OCI-LY1 (cell line): Measurements from ENCODE around the gene FMN2.

Experiments
- EZH2 ChIP-seq: fragments of 200-600 bp; sonication (generic), shearing (Covaris generic); IDR thresholded peaks from 2 replicates; pipeline ENCODE4 v1.8.0; 2017; ENCODE audit warnings: borderline replicate concordance, mixed run types, mild to moderate bottlenecking, antibody characterized with exemption, low read length, moderate library complexity, mixed read lengths
- TF ChIP-seq, protein P1 (sequence below): fragments of 200-600 bp; sonication (generic), shearing (Covaris generic); IDR thresholded peaks from 2 replicates; pipeline ENCODE4 v1.5.1; 2017; ENCODE audit warnings: mild to moderate bottlenecking, antibody characterized with exemption, low read length, moderate library complexity, mixed read lengths

DNA sequence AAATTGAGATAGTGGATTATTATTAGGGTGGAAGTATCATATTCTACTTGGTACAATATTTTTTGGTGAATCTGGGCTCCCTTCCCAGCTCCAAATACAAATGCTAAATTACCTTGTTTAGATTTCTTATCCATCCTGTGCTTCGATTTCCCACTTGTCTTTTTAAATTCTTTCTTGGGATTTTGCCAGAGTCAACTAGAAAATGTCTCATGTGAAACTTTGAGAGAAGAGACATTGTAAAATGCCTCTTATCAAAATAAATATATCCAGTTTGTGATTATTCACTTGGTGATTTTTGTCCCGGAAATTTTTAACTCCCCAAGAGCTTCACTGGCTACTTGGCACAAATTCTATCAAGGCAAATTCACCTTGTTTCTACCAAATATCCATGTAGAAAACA lies 202.0 kb downstream of the FMN2 start:
- TF ChIP-seq, protein P1, sequence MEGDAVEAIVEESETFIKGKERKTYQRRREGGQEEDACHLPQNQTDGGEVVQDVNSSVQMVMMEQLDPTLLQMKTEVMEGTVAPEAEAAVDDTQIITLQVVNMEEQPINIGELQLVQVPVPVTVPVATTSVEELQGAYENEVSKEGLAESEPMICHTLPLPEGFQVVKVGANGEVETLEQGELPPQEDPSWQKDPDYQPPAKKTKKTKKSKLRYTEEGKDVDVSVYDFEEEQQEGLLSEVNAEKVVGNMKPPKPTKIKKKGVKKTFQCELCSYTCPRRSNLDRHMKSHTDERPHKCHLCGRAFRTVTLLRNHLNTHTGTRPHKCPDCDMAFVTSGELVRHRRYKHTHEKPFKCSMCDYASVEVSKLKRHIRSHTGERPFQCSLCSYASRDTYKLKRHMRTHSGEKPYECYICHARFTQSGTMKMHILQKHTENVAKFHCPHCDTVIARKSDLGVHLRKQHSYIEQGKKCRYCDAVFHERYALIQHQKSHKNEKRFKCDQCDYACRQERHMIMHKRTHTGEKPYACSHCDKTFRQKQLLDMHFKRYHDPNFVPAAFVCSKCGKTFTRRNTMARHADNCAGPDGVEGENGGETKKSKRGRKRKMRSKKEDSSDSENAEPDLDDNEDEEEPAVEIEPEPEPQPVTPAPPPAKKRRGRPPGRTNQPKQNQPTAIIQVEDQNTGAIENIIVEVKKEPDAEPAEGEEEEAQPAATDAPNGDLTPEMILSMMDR: no peak
- TF ChIP-seq EZH2: no peak
